ENCODE measurements around the gene RXRA.

RXRA gene

DNA sequence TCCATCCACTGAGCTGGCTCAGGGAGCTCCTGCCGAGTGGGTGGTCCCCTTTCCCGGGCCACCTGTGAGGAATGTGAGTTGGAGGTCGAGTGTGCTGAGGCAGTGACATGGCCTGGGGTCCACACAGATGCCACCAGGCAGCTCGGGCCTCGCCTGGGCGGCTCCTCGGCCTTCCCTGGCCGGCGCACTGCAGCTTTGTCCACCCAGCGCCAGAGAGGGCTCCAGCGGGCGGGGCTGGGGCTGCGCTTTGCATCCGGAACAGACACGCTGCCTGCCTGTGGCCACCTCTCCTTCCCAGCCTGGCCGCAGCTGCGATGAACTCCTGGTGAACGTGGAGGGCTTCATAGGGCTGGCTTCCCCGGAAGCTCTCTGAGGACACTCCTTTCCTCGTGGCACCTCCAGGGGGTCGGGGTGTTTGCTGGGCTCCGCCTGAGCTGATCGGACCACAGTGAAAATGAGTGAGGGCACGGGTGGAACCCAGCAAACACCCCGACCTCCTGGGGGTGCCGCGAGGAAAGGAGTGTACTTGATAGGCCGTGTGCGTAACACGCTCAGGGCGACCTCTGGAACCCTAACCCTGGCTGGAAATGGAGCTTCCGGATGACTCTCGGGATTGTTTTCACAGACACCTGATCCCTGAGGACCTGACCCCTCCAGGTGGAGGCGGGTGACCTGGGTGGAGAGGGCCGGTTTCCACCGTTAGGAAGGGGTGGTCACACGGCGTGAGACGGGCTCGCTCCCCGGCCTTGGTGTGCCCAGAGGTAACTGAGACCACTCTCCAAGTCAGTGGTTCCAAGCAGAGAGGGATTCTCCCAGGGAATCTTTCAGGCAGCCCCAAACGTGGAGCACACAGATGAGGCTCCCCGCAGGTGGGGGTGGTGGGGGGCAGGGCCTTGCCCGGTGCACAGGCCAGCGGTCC lies 31.8 kb upstream of the RXRA start:
- H3K4me3 ChIP-seq (replicated peaks; ENCODE audit: insufficient read depth, low read length), result no peak overlapping the region
- H3K27ac ChIP-seq (replicated peaks), result no peak overlapping the region
- DNase-seq (ENCODE audit: low read depth in 1 of 2, low spot score in 1 of 2), result no peak
- no peaks in the 10 kb centered on the region for H3K27me3 ChIP-seq (ENCODE audit: insufficient read depth, poor library complexity, severe bottlenecking)
- TF ChIP-seq REST (IDR thresholded peaks at IDR 0.05; ENCODE audit: insufficient replicate concordance, low read depth) (no peak), SPI1 (IDR thresholded peaks at IDR 0.05; ENCODE audit: borderline replicate concordance, low read depth) (no peak), CTCF (IDR thresholded peaks at IDR 0.05; ENCODE audit: insufficient read depth, low read length) (no peak)

- TF ChIP-seq SPI1 (IDR thresholded peaks at IDR 0.05; ENCODE audit: borderline replicate concordance, low read depth), result no peak
- TF ChIP-seq POLR2AphosphoS5 (IDR thresholded peaks at IDR 0.05; ENCODE audit: low read depth), result no peak
- TF ChIP-seq CTCF (IDR thresholded peaks at IDR 0.05; ENCODE audit: insufficient read depth, low read length), result no peak
- no peak for TF ChIP-seq GABPA (IDR thresholded peaks at IDR 0.05; ENCODE audit: low read depth)
- TF ChIP-seq REST (IDR thresholded peaks at IDR 0.05; ENCODE audit: insufficient replicate concordance, low read depth), result no peak
- Histone ChIP-seq H3K27me3 (ENCODE audit: insufficient read depth, poor library complexity, severe bottlenecking) (no peaks in the 10 kb centered on the region), H3K27ac (replicated peaks) (no peak overlapping the region), H3K4me3 (replicated peaks; ENCODE audit: insufficient read depth, low read length) (no peak overlapping the region)
- DNase-seq (ENCODE audit: low read depth in 1 of 2, low spot score in 1 of 2), result peak in 1 of 2 experiments; percentile 4
Measured at GRCh38 chr9:134295101-134295745, 31.0 kb upstream of the RXRA start.

- H3K27ac ChIP-seq (replicated peaks), result no peak overlapping the region
- no peak for DNase-seq (ENCODE audit: low read depth in 1 of 2, low spot score in 1 of 2)
- H3K4me3 ChIP-seq (replicated peaks; ENCODE audit: insufficient read depth, low read length), result no peak overlapping the region
- no peak for TF ChIP-seq CTCF (IDR thresholded peaks at IDR 0.05; ENCODE audit: insufficient read depth, low read length)
- TF ChIP-seq SPI1 (IDR thresholded peaks at IDR 0.05; ENCODE audit: borderline replicate concordance, low read depth), result no peak
- no peak for TF ChIP-seq GABPA (IDR thresholded peaks at IDR 0.05; ENCODE audit: low read depth)
- no peak for TF ChIP-seq POLR2AphosphoS5 (IDR thresholded peaks at IDR 0.05; ENCODE audit: low read depth)
- no peak for TF ChIP-seq REST (IDR thresholded peaks at IDR 0.05; ENCODE audit: insufficient replicate concordance, low read depth)
- H3K27me3 ChIP-seq (ENCODE audit: insufficient read depth, poor library complexity, severe bottlenecking), result no peaks in the 10 kb centered on the region
Measured at GRCh38 chr9:134295746-134296250, 30.5 kb upstream of the RXRA start.
